Measurements from ENCODE around the gene PTPRT.

DNA sequence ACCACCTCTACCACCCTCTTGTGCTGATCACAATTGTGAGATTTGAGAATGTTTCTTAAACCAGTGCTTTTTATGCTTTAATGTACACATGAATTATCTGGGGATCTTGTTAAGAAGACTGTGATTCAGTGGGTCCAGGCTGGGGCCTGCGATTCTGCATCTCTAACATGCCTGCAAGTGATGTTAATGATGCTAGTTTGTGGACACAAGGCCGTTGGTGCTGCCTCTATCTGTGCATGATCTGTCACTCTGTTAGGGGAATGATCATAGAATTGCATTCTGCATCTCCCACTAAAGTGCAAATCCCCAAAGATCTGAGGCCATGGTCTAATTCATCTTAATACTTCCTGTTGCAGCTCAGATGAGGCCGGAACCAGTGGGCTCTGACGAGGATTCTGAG, 746.5 kb downstream of the PTPRT start:
- TF ChIP-seq EZH2 (IDR thresholded peaks at IDR 0.05; ENCODE audit: borderline replicate concordance, low read depth, low read length, severe bottlenecking): no peak
- TF ChIP-seq, protein P1, sequence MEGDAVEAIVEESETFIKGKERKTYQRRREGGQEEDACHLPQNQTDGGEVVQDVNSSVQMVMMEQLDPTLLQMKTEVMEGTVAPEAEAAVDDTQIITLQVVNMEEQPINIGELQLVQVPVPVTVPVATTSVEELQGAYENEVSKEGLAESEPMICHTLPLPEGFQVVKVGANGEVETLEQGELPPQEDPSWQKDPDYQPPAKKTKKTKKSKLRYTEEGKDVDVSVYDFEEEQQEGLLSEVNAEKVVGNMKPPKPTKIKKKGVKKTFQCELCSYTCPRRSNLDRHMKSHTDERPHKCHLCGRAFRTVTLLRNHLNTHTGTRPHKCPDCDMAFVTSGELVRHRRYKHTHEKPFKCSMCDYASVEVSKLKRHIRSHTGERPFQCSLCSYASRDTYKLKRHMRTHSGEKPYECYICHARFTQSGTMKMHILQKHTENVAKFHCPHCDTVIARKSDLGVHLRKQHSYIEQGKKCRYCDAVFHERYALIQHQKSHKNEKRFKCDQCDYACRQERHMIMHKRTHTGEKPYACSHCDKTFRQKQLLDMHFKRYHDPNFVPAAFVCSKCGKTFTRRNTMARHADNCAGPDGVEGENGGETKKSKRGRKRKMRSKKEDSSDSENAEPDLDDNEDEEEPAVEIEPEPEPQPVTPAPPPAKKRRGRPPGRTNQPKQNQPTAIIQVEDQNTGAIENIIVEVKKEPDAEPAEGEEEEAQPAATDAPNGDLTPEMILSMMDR (IDR thresholded peaks at IDR 0.05; ENCODE audit: borderline replicate concordance, extremely low read depth, low read length, poor library complexity, severe bottlenecking): no peak
